Nephron progenitor cell (in vitro differentiated cells): Measurements from ENCODE around the gene HNRNPC.

Experiments
- DNase-seq: peaks from one replicate; pipeline ENCODE4 v3.0.0; 2021
- H3K27ac Mint-ChIP-seq: 2 replicates; pipeline ENCODE4 v1.8.0; 2021; ENCODE audit warnings: mild to moderate bottlenecking, moderate library complexity, mixed read lengths
- H3K27me3 Mint-ChIP-seq: 2 replicates; pipeline ENCODE4 v1.8.0; 2021; ENCODE audit warnings: mild to moderate bottlenecking, low read depth, mixed read lengths; ENCODE audit not compliant: poor library complexity
- H3K36me3 Mint-ChIP-seq: 2 replicates; pipeline ENCODE4 v1.8.0; 2021; ENCODE audit warnings: low read depth, mixed read lengths
- H3K4me1 Mint-ChIP-seq: 2 replicates; pipeline ENCODE4 v1.8.0; 2021; ENCODE audit warnings: mixed read lengths
- H3K4me3 Mint-ChIP-seq: 2 replicates; pipeline ENCODE4 v1.8.0; 2021; ENCODE audit warnings: mild to moderate bottlenecking, moderate library complexity, mixed read lengths
- H3K9me3 Mint-ChIP-seq: 2 replicates; pipeline ENCODE4 v1.8.0; 2021; ENCODE audit warnings: mild to moderate bottlenecking, moderate library complexity, mixed read lengths
- CTCF ChIP-seq: fragments of 200-600 bp; sonication (generic); IDR thresholded peaks from 2 replicates; pipeline ENCODE4 v1.5.0; 2021; ENCODE audit warnings: antibody characterized with exemption

HNRNPC gene

DNA sequence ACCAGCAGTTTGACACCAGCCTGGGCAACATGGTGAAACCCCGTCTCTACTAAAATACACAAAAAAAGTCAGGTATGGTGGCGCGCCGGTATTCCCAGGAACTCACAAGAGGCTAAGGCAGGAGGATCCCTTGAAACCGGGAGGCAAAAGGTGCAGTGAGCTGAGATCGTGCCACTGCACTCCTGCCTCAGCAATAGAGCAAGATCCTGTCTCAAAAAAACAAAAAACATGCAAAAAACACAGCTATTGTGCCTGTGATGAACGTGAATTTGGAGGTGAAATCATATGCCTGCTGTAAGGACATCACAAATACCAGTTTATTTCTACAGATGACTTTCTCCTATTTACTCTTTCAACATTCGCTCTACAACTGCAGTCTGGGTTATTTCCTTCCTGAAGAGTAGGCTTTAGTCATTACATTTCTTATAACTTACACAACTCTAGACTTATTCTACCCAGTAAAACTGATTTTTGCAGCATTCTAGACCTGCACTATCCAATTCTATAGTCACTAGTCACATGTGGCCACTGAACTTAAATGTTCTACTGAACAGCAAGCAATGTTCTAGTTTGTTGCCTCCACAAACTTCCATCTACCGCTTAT is 48.3 kb downstream of the HNRNPC start:
- Mint-ChIP-seq H3K9me3 (no peaks in the 10 kb centered on the region), H3K4me1 (peaks cover 11% of the 10 kb centered on the region), H3K27ac (peak overlapping the region; percentile 68), H3K36me3 (peaks cover 91% of the 10 kb centered on the region), H3K4me3 (no peak overlapping the region), H3K27me3 (no peaks in the 10 kb centered on the region)
- TF ChIP-seq CTCF, result no peak
- no peak for DNase-seq

GRCh38 chr14:21219561-21220111 is 49.6 kb downstream of the HNRNPC start:
- H3K4me1 Mint-ChIP-seq, result peaks cover 19% of the 10 kb centered on the region
- DNase-seq, result no peak
- H3K36me3 Mint-ChIP-seq, result peaks cover 91% of the 10 kb centered on the region
- H3K9me3 Mint-ChIP-seq, result no peaks in the 10 kb centered on the region
- no peaks in the 10 kb centered on the region for H3K27me3 Mint-ChIP-seq
- peak overlapping the region; percentile 26 for H3K27ac Mint-ChIP-seq
- no peak overlapping the region for H3K4me3 Mint-ChIP-seq
- TF ChIP-seq CTCF, result no peak

- H3K27me3 Mint-ChIP-seq, result no peaks in the 10 kb centered on the region
- DNase-seq, result no peak
- no peak for TF ChIP-seq CTCF
- H3K36me3 Mint-ChIP-seq, result peaks cover 91% of the 10 kb centered on the region
- no peak overlapping the region for H3K27ac Mint-ChIP-seq
- H3K4me3 Mint-ChIP-seq, result no peak overlapping the region
- peaks cover 17% of the 10 kb centered on the region for H3K4me1 Mint-ChIP-seq
- H3K9me3 Mint-ChIP-seq, result no peaks in the 10 kb centered on the region
These were observed 50.1 kb downstream of the HNRNPC start for GRCh38 chr14:21219120-21219519.

- peak overlapping the region; percentile 85 for H3K27ac Mint-ChIP-seq
- no peak overlapping the region for H3K4me3 Mint-ChIP-seq
- peaks cover 92% of the 10 kb centered on the region for H3K36me3 Mint-ChIP-seq
- no peak for TF ChIP-seq CTCF
- no peak for DNase-seq
- H3K27me3 Mint-ChIP-seq, result no peaks in the 10 kb centered on the region
- peaks cover 42% of the 10 kb centered on the region for H3K4me1 Mint-ChIP-seq
- no peaks in the 10 kb centered on the region for H3K9me3 Mint-ChIP-seq
These were observed 53.4 kb downstream of the HNRNPC start for GRCh38 chr14:21215879-21216251.

DNA sequence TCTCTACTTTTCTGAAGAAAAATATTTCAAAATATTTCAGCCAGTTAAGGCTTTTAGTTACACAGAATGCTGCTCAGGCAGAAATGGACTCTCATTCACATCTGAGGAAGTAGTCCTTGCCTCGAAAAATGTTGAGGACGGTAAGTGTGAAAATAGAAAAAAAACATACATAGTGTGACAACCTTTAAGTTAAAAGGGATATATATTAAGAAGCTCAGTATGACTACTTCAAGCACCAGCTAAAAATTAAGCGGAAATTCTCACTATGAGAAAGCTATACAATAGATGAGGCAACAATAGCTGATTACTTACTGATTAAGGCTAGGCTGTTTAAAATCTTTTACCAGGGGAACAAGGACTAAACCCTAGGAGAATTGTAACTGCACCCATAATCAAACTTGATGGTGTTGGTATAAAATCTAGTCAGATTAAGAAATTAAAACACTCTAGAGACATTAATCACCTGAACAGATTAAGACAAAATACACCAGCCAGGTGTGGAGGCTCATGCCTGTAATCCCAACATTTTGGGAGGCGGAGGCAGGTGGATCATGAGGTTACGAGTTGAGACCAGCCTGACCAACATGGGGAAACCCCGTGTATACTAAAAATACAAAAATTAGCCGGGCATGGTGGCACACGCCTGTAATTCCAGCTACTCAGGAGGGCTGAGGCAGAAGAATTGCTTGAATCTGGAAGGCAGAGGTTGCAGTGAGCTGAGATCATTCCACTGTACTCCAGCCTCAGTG is 53.9 kb downstream of the HNRNPC start:
- H3K4me1 Mint-ChIP-seq, result peaks cover 42% of the 10 kb centered on the region
- no peak overlapping the region for H3K4me3 Mint-ChIP-seq
- no peak for TF ChIP-seq CTCF
- no peaks in the 10 kb centered on the region for H3K9me3 Mint-ChIP-seq
- peak overlapping the region; percentile 85 for H3K27ac Mint-ChIP-seq
- no peaks in the 10 kb centered on the region for H3K27me3 Mint-ChIP-seq
- H3K36me3 Mint-ChIP-seq, result peaks cover 89% of the 10 kb centered on the region
- DNase-seq, result no peak
